GM12892 (cell line): ENCODE data around the gene ERICH4.
A peak's percentile ranks its signal among the peaks of the same experiment; 100 is the strongest.
"Not testable (repeated sequence)": the region's sequence is repeated elsewhere in the genome, so short reads cannot be mapped to it uniquely, and the experiment has no call there.

Experiments
- DNase-seq: peaks from one replicate; pipeline ENCODE4 v3.0.0; 2011; ENCODE audit not compliant: insufficient read length
- FAIRE-seq: peaks from 2 replicates; lab custom pipeline; 2011; peaks lifted over from hg19 to GRCh38; lab: Jason Lieb, UNC
- POLR2A ChIP-seq: IDR thresholded peaks from 2 replicates; pipeline ENCODE4 v1.6.1; 2011; ENCODE audit warnings: low read depth, low read length, control low read depth
- POLR2AphosphoS5 ChIP-seq: IDR thresholded peaks from 2 replicates; pipeline ENCODE4 v1.6.1; 2011; ENCODE audit warnings: low read depth, low read length, control low read depth
- TAF1 ChIP-seq: IDR thresholded peaks from 2 replicates; pipeline ENCODE4 v1.6.1; 2011; ENCODE audit warnings: low read depth, mild to moderate bottlenecking, control low read depth, low read length, borderline replicate concordance

Gene ERICH4

GRCh38 chr19:41405776-41406175 is 37.2 kb upstream of the ERICH4 start:
- TF ChIP-seq POLR2AphosphoS5 (no peak), TAF1 (no peak), POLR2A (no peak)
- DNase-seq = no peak
- FAIRE-seq = no peak

DNA sequence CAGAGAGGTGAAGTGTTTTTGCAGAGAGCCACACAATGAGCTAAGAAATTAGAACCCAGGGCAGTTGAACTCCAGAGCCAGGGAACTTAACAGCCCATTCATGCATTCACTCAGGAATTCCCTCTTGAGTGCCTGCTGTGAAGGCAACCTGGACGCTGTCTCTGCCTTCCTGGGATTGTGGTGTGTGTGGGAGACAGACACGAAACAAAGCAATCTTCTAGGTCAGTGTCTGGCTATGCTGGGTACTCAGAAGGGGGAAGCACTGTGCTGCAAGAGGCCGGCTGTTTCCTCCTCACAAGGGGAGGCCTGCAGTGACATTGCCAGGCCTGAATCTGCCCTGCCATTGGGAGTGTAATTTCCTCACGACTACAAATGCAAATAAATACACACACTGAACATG is 35.7 kb upstream of the ERICH4 start:
- TF ChIP-seq TAF1 (no peak), POLR2AphosphoS5 (no peak), POLR2A (no peak)
- no peak for FAIRE-seq
- no peak for DNase-seq

DNA sequence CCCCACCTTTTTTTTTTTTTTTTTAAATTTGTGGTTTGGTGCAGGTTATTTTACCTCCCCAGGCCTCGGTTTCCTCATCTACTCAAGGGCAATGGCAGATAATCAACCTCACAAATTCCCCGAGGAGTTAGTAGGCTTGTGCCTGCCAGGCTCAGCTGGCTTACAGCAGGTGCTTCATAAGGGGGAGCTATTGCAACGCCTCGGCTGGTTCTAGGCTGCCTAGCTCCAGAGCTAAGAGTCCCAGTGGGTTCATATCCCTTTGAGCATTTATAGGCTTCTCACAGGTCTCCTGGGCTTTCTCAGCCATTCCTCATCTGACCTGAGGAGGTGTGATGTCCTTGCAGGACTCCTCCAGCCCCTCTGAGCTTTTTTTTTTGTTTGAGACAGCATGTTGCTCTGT is 34.7 kb upstream of the ERICH4 start:
- DNase-seq = no peak
- FAIRE-seq = no peak
- no peak for TF ChIP-seq POLR2AphosphoS5
- TF ChIP-seq TAF1 = no peak
- no peak for TF ChIP-seq POLR2A

DNA sequence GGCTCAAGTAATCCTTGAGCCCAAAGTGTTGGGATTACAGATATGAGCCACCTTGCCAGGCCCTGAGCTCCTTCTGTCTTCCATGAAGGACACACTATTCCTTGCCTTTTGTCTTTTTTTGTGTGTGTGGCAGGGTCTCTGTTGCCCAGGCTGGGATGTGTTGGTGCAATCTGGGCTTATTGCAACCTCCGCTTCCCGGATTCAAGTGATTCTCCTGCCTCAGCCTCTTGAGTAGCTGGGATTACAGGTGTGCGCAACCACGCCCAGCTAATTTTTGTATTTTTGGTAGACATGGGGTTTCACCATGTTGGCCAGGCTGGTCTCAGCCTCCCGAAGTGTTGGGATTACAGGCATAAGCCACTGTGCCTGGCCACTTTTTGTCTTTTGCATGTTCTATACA is 34.1 kb upstream of the ERICH4 start:
- FAIRE-seq = not testable (repeated sequence)

GRCh38 chr19:41409288-41409687 is 33.7 kb upstream of the ERICH4 start:
- DNase-seq = no peak
- no peak for FAIRE-seq
- no peak for TF ChIP-seq TAF1

More for the DNA sequence above, 34.1 kb upstream of the ERICH4 start:
- DNase-seq = not testable (repeated sequence)

DNA sequence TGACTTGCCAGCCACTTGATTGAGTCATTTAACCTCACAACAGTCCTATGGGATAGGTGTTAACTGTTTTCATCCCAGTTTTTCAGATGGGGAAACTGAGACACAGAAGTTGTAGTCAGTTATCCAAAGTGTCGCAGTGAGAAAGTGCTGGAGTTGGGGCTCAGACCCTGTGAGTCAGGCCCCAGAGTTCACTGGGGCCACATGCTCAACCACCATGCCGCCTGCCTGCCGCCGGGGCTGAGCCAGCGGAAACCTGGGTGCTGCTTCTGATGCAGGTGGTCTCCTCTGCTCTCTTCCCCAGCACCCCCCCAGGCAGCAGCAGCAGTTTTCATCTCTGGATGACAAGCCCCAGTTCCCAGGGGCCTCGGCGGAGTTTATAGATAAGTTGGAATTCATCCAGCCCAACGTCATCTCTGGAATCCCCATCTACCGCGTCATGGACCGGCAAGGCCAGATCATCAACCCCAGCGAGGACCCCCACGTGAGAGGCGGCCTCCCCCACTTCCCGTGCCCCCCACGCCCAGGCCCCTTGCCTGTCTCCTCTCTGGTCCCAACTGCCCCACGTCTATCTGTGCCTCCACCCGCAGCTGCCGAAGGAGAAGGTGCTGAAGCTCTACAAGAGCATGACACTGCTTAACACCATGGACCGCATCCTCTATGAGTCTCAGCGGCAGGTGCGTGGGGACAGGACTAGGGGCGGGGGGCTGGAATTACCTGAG is 32.5 kb upstream of the ERICH4 start:
- TF ChIP-seq POLR2AphosphoS5 (no peak), TAF1 (no peak), POLR2A (no peak)
- peak; percentile 5 for FAIRE-seq
- DNase-seq = no peak

GRCh38 chr19:41411100-41411967 is 31.6 kb upstream of the ERICH4 start:
- DNase-seq (no peak), FAIRE-seq (no peak)
- no peak for TF ChIP-seq POLR2A
- no peak for TF ChIP-seq TAF1
- no peak for TF ChIP-seq POLR2AphosphoS5

GRCh38 chr19:41411968-41412265 is 31.0 kb upstream of the ERICH4 start:
- DNase-seq = no peak
- TF ChIP-seq POLR2A (no peak), POLR2AphosphoS5 (no peak), TAF1 (no peak)
- no peak for FAIRE-seq

DNA sequence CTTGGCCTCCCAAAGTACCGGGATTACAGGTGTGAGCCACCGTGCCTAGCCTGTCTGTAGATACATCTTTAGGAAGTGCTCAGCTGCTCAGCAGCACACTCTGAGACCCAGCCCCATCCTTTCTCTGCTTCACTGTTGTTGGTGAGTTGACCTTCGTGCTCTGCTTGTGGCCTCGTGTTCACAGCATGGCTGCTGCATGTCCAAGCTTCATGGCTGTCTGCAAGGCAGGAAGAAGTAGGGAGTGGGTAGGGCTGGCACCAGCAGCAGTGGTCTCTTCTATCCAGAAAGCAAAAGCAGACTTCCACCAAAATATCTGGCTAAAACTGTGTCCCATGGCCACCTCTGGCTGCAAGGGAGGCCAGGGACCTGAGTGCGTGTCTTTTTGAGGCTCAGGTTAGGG is 30.0 kb upstream of the ERICH4 start:
- FAIRE-seq (no peak), DNase-seq (no peak)
- TF ChIP-seq TAF1 (no peak), POLR2AphosphoS5 (no peak), POLR2A (no peak)

- TF ChIP-seq POLR2A = no peak
- no peak for TF ChIP-seq POLR2AphosphoS5
- TF ChIP-seq TAF1 = no peak
- FAIRE-seq = no peak
- DNase-seq = no peak
Observed at GRCh38 chr19:41413947-41414346, 29.0 kb upstream of the ERICH4 start.

DNA sequence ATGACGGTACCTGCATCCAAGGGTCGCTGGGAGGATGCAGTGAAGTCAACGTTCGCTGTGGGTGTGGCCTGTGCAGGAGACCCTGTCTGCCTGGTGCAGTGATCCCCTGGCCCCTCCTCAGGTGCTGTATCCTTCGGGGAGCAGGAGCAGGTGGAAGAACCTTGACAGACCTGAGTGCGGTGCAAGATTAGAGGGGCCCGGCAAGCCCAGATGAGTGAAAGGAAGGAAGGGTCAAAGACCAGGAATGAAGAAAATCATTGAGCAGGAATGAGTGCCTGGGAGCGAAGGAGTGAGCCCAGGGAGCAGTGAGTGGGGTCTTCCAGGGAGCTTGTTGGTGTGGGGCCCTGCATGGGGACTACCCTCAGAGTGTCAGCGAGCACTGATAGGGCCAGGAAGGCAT is 28.5 kb upstream of the ERICH4 start:
- DNase-seq (no peak), FAIRE-seq (no peak)
- TF ChIP-seq POLR2A = no peak
- TF ChIP-seq POLR2AphosphoS5 = no peak
- TF ChIP-seq TAF1 = no peak

DNA sequence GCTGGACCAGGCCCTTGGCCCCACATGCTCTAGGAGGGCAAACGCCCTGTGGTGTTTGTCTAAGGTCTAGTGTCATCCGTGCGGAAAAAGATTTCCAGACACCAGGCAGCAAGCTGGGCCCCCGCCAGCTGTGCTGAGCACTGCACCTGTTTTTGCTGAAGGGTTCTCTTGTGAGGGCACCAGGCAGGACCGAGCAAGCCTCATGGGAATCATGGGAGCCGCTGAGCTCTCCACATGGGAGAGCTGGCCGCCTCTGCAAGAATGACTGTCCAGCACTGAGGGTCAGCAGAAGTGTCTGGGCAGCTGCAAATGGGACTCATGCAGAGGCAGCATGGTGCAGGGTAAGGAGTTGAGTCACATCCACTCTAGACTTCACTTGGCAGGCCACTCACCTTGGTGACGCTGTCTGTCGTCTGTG is 27.8 kb upstream of the ERICH4 start:
- no peak for DNase-seq
- TF ChIP-seq TAF1 (no peak), POLR2A (no peak)
- no peak for FAIRE-seq

GRCh38 chr19:41416194-41416674 is 26.7 kb upstream of the ERICH4 start:
- TF ChIP-seq POLR2AphosphoS5 (no peak), POLR2A (no peak), TAF1 (no peak)
- no peak for DNase-seq
- FAIRE-seq = no peak
